Natural killer cell (primary cell): ENCODE results near the gene CHIC2. TPM values are rescaled to one million over a fixed set of nuclear protein-coding genes. Genes with fewer than 3 reads are reported as not detected.

Source experiments
- ATAC-seq, 3 donors: fragments of 150-1000 bp in 2 of 3; fragments of 200-7000 bp in 1 of 3; cut with Tn5 transposase; 1 replicate in 1 of 3; 2 replicates in 2 of 3; pipeline ENCODE4 v1.10.0; 2021; ENCODE audit warnings: mild to moderate bottlenecking in 2 of 3, moderate library complexity in 2 of 3
- DNase-seq, 2 donors: peaks; one replicate each; pipeline versions ENCODE4 v3.0.0 to v3.0.0-alpha.2; 2013 to 2021; ENCODE audit warnings: mixed read lengths in 1 of 2
- H3K27ac ChIP-seq: one replicate; pipeline ENCODE4 v1.5.1; 2013; ENCODE audit warnings: mild to moderate bottlenecking, low read length
- H3K27me3 ChIP-seq: one replicate; pipeline ENCODE4 v1.6.1; 2013; ENCODE audit warnings: low read length; ENCODE audit not compliant: control insufficient read depth, insufficient read depth
- H3K36me3 ChIP-seq: one replicate; pipeline ENCODE4 v1.6.1; 2013; ENCODE audit warnings: low read length; ENCODE audit not compliant: control insufficient read depth, insufficient read depth
- H3K4me1 ChIP-seq: one replicate; pipeline ENCODE4 v1.6.1; 2013; ENCODE audit warnings: low read length; ENCODE audit not compliant: control insufficient read depth, insufficient read depth
- H3K4me3 ChIP-seq: one replicate; pipeline ENCODE4 v1.5.1; 2013; ENCODE audit warnings: low read length
- H3K9me3 ChIP-seq: one replicate; pipeline ENCODE4 v1.6.1; 2013; ENCODE audit warnings: low read length; ENCODE audit not compliant: control insufficient read depth, insufficient read depth
- H3K27ac Mint-ChIP-seq, 2 donors: one replicate each; pipeline ENCODE4 v1.8.0; 2022; ENCODE audit warnings: mild to moderate bottlenecking in 2 of 2, mixed read lengths in 2 of 2, moderate library complexity in 1 of 2
- H3K27me3 Mint-ChIP-seq, 2 donors: one replicate each; pipeline ENCODE4 v1.8.0; 2022; ENCODE audit warnings: low read depth in 2 of 2, mixed read lengths in 2 of 2
- H3K36me3 Mint-ChIP-seq: one replicate; pipeline ENCODE4 v1.8.0; 2022; ENCODE audit warnings: mixed read lengths
- H3K4me1 Mint-ChIP-seq, 2 donors: one replicate each; pipeline ENCODE4 v1.8.0; 2022; ENCODE audit warnings: mixed read lengths in 2 of 2
- H3K4me3 Mint-ChIP-seq: one replicate; pipeline ENCODE4 v1.8.0; 2022; ENCODE audit warnings: mild to moderate bottlenecking, moderate library complexity, mixed read lengths
- H3K9me3 Mint-ChIP-seq, 2 donors: one replicate each; pipeline ENCODE4 v1.8.0; 2022; ENCODE audit warnings: mixed read lengths in 2 of 2
- WGBS: methylation state at CpG from one replicate; pipeline ENCODE4 v1.1.7; 2013; ENCODE audit warnings: missing lambda C conversion rate; ENCODE audit not compliant: insufficient coverage; 5-methylcytosine and 5-hydroxymethylcytosine counted together
- intact Hi-C: fragments of 100-400 bp; cut with micrococcal nuclease; formaldehyde crosslinking; loops from one replicate; pipeline ENCODE4 v1.14.2; 2022
- total RNA-seq, 4 donors: library from RNA; stranded (reverse); fragments of 120-200 nt in 1 of 4; gene quantifications; one replicate each; pipeline versions ENCODE4 v1.2.3 to v1.2.4, GENCODE V29; 2013 to 2022
- TF ChIP-seq, protein P1 (sequence below): fragments of 200-600 bp; IDR thresholded peaks from one replicate; pipeline ENCODE4 v1.8.0; 2022; ENCODE audit warnings: antibody characterized with exemption

Gene CHIC2
- total RNA-seq, 3 donors from 2014 or later (not counting 1 experiment from before 2014, with no cell fraction given), result 62.0 to 85.0 (median 79.7) TPM

GRCh38 chr4:54017308-54017707 is 47.1 kb downstream of the CHIC2 start:
- peak overlapping the region in 1 of 2 donors; percentile 45 for H3K27ac Mint-ChIP-seq
- H3K27me3 ChIP-seq, result no peaks in the 10 kb centered on the region
- WGBS, result no CpG with 5 or more reads among the region's 2 CpGs
- H3K36me3 ChIP-seq, result peaks cover 12% of the 10 kb centered on the region
- DNase-seq, result no peak
- H3K4me3 ChIP-seq, result no peak overlapping the region
- TF ChIP-seq, protein P1, sequence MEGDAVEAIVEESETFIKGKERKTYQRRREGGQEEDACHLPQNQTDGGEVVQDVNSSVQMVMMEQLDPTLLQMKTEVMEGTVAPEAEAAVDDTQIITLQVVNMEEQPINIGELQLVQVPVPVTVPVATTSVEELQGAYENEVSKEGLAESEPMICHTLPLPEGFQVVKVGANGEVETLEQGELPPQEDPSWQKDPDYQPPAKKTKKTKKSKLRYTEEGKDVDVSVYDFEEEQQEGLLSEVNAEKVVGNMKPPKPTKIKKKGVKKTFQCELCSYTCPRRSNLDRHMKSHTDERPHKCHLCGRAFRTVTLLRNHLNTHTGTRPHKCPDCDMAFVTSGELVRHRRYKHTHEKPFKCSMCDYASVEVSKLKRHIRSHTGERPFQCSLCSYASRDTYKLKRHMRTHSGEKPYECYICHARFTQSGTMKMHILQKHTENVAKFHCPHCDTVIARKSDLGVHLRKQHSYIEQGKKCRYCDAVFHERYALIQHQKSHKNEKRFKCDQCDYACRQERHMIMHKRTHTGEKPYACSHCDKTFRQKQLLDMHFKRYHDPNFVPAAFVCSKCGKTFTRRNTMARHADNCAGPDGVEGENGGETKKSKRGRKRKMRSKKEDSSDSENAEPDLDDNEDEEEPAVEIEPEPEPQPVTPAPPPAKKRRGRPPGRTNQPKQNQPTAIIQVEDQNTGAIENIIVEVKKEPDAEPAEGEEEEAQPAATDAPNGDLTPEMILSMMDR, result no peak
- no peaks in the 10 kb centered on the region for H3K36me3 Mint-ChIP-seq
- intact Hi-C loops, result no loop called here
- H3K9me3 Mint-ChIP-seq, result no peaks in the 10 kb centered on the region
- H3K27ac ChIP-seq, result no peak overlapping the region
- H3K4me3 Mint-ChIP-seq, result no peak overlapping the region
- no peak for ATAC-seq
- peaks cover 17 to 21% of the 10 kb centered on the region in 2 donors for H3K4me1 Mint-ChIP-seq
- no peaks in the 10 kb centered on the region for H3K27me3 Mint-ChIP-seq
- no peaks in the 10 kb centered on the region for H3K9me3 ChIP-seq
- H3K4me1 ChIP-seq, result no peaks in the 10 kb centered on the region

- Histone ChIP-seq H3K4me1 (no peaks in the 10 kb centered on the region), H3K9me3 (no peaks in the 10 kb centered on the region), H3K36me3 (peaks cover 12% of the 10 kb centered on the region), H3K27ac (no peak overlapping the region), H3K4me3 (no peak overlapping the region), H3K27me3 (no peaks in the 10 kb centered on the region)
- Mint-ChIP-seq H3K4me1 (peaks cover 17 to 21% of the 10 kb centered on the region in 2 donors), H3K27me3 (no peaks in the 10 kb centered on the region), H3K27ac (no peak overlapping the region), H3K4me3 (no peak overlapping the region), H3K36me3 (no peaks in the 10 kb centered on the region), H3K9me3 (no peaks in the 10 kb centered on the region)
- intact Hi-C loops, result no loop called here
- peak in 2 of 3 donors; percentile 47 for ATAC-seq
- DNase-seq, result no peak
- TF ChIP-seq, protein P1, result no peak
- WGBS, result 0% methylated on average over 1 of the region's 1 CpG
Measured at GRCh38 chr4:54016504-54016903, 47.9 kb downstream of the CHIC2 start.

GRCh38 chr4:54015423-54016030 is 48.9 kb downstream of the CHIC2 start:
- H3K4me3 Mint-ChIP-seq, result no peak overlapping the region
- 93% methylated on average over 9 of the region's 10 CpGs for WGBS

More at GRCh38 chr4:54015423-54016030, 48.9 kb downstream of the CHIC2 start:
- Mint-ChIP-seq H3K4me1 (peaks cover 22 to 26% of the 10 kb centered on the region in 2 donors), H3K27ac (peak overlapping the region; percentile 56 to 70), H3K27me3 (no peaks in the 10 kb centered on the region), H3K9me3 (no peaks in the 10 kb centered on the region), H3K36me3 (no peaks in the 10 kb centered on the region)
- Histone ChIP-seq H3K36me3 (peaks cover 12% of the 10 kb centered on the region), H3K4me1 (no peaks in the 10 kb centered on the region), H3K4me3 (no peak overlapping the region), H3K27ac (no peak overlapping the region), H3K9me3 (no peaks in the 10 kb centered on the region), H3K27me3 (no peaks in the 10 kb centered on the region)
- TF ChIP-seq, protein P1, result no peak
- intact Hi-C loops, result no loop called here
- no peak for ATAC-seq
- no peak for DNase-seq
